ENCODE data around the gene GCGR. TPM values are rescaled to one million over a fixed set of nuclear protein-coding genes. Genes with fewer than 3 reads are reported as not detected.

Gene GCGR
- total RNA-seq, 1 donor from 2014 or later: not detected

DNA sequence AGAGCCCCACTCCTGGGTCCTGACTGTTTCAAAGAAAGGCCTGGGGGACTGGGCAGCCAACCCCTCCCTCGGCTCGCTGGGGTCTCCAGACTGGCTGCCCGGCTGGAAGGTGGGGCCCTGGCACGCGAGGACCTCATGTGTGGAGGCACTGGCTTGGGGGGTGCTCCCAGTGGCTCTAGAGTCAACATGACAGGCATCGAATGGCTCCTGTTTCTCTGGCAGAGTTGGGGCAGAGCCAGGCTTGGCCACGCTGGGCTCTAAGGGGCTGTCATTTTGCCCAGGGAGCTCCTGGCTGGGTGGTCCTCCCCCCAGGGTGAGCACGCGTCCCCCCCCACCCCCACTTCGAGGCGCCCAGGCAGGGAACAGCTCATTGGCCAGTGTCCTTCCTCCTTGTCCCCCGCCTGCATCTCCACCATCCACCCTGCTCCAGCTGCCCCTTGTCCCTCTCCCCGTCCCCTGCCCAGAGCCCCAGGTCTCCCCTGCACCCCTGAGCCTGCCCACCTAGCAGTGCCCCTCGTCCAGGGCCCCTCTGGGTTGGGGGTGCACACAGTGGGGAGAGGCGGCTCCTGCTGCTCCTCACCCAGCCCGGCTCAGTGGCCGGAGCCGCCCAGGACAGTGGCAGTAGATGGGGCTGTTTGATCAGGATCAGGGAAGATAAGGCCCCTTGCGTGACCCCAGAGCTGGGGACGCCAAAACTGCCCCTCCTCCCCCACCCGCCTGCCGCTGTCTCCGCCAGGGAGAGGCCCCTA, 2.7 kb downstream of the GCGR start:
- TF ChIP-seq POLR2AphosphoS5 (IDR thresholded peaks at IDR 0.05; ENCODE audit: insufficient read depth in 1 of 2, low read depth in 1 of 2): no peak
- intact Hi-C loops (cut with DNase I): no loop called here
- Histone ChIP-seq H3K4me3 (no peak overlapping the region), H3K9me3 (no peaks in the 10 kb centered on the region), H3K36me3 (no peaks in the 10 kb centered on the region), H3K27me3 (peaks cover 20% of the 10 kb centered on the region), H3K4me1 (peaks cover 6% of the 10 kb centered on the region), H3K27ac (no peak overlapping the region)
- DNase-seq (ENCODE audit: extremely low spot score in 2 of 2): no peak

DNA sequence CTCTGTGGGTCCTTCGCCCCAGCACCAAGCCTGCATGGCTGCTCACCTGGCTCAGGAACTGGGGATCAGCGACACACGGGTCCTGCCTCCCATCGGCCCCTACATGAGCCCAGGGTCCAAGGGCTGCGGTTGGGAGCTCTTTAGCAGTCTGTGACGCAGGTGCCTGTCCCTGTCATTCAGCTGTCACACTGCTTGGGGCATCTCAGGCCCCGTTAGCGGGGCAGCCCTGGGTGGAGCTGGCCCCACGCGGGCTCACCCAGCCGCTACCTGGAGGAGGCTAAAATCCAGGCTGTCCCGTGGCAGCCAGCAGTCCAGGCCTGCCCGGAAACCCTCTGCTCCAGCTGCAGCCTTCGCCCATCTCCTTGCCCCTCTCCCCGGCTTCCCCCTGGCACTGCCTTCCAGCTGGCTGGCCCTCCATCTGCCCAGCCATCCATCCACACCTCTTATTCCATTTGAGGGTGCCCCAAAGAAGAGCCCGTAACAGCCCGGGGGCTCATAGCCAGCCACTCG, 3.3 kb downstream of the GCGR start:
- H3K4me1 ChIP-seq: peaks cover 6% of the 10 kb centered on the region
- H3K36me3 ChIP-seq: no peaks in the 10 kb centered on the region
- TF ChIP-seq, protein P1, sequence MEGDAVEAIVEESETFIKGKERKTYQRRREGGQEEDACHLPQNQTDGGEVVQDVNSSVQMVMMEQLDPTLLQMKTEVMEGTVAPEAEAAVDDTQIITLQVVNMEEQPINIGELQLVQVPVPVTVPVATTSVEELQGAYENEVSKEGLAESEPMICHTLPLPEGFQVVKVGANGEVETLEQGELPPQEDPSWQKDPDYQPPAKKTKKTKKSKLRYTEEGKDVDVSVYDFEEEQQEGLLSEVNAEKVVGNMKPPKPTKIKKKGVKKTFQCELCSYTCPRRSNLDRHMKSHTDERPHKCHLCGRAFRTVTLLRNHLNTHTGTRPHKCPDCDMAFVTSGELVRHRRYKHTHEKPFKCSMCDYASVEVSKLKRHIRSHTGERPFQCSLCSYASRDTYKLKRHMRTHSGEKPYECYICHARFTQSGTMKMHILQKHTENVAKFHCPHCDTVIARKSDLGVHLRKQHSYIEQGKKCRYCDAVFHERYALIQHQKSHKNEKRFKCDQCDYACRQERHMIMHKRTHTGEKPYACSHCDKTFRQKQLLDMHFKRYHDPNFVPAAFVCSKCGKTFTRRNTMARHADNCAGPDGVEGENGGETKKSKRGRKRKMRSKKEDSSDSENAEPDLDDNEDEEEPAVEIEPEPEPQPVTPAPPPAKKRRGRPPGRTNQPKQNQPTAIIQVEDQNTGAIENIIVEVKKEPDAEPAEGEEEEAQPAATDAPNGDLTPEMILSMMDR (IDR thresholded peaks at IDR 0.05): no peak
- no peak for TF ChIP-seq POLR2A (IDR thresholded peaks at IDR 0.05)
- TF ChIP-seq POLR2AphosphoS5 (IDR thresholded peaks at IDR 0.05; ENCODE audit: insufficient read depth in 1 of 2, low read depth in 1 of 2): no peak
- DNase-seq (ENCODE audit: extremely low spot score in 2 of 2): no peak
- intact Hi-C loops (cut with DNase I): no loop called here
- peaks cover 20% of the 10 kb centered on the region for H3K27me3 ChIP-seq
- H3K27ac ChIP-seq: no peak overlapping the region
- no peak overlapping the region for H3K4me3 ChIP-seq
- H3K9me3 ChIP-seq: no peaks in the 10 kb centered on the region

DNA sequence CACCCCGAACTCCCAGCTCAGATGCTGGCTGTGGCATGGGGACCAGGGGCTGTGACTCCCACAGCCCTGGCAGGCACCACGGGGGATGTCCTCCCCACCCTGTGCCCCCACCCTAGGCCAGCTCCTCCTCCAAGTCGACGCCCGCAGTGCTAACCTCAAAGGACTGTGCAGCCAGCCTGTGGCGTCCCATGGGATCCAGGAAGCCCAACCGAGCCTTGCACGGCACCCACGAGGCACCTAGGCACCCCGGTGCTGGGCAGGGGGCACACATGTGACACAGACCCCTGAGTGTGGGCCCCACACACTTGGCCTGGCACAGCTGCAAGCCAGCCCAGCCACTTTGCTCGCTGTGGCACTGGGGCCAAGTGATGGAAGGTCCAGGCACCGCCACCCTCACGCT, 3.9 kb downstream of the GCGR start:
- no peak overlapping the region for H3K27ac ChIP-seq
- H3K27me3 ChIP-seq: peaks cover 20% of the 10 kb centered on the region
- H3K4me1 ChIP-seq: peaks cover 6% of the 10 kb centered on the region
- TF ChIP-seq POLR2A (IDR thresholded peaks at IDR 0.05) (no peak), POLR2AphosphoS5 (IDR thresholded peaks at IDR 0.05; ENCODE audit: insufficient read depth in 1 of 2, low read depth in 1 of 2) (no peak)
- TF ChIP-seq, protein P1 (IDR thresholded peaks at IDR 0.05): no peak
- H3K4me3 ChIP-seq: no peak overlapping the region
- DNase-seq (ENCODE audit: extremely low spot score in 2 of 2): no peak
- H3K36me3 ChIP-seq: no peaks in the 10 kb centered on the region
- intact Hi-C loops (cut with DNase I): no loop called here
- no peaks in the 10 kb centered on the region for H3K9me3 ChIP-seq

DNA sequence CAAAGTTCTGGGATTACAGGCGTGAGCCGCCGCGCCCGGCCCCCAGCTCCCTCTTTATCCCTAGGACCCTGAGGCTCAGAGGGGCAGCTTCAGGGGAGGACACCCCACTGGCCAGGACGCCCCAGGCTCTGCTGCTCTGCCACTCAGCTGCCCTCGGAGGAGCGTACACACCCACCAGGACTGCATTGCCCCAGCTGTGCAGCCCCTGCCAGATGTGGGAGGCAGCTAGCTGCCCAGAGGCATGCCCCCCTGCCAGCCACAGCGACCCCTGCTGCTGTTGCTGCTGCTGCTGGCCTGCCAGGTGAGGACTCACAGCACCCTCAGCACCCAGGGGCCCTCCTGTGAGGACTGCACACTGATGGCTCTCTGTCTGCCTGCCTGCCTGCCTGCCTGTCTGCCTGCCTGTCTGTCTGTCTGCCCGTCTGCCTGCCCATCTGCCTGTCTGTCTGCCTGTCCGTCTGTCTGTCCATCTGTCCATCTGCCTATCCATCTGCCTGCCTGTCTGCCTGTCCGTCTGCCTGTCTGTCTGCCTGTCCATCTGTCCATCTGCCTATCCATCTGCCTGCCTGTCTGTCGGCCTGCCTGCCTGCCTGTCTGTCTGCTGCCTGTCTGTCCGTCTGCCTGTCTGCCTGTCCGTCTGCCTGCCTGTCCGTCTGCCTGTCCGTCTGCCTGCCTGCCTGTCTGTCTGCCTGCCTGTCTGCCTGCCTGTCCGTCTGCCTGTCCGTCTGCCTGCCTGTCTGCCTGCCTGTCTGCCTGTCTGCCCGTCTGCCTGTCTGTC, 5.0 kb downstream of the GCGR start:
- TF ChIP-seq POLR2AphosphoS5 (IDR thresholded peaks at IDR 0.05; ENCODE audit: insufficient read depth in 1 of 2, low read depth in 1 of 2): no peak
- TF ChIP-seq POLR2A (IDR thresholded peaks at IDR 0.05): no peak
- TF ChIP-seq, protein P1 (IDR thresholded peaks at IDR 0.05): no peak
- Histone ChIP-seq H3K9me3 (no peaks in the 10 kb centered on the region), H3K27ac (no peak overlapping the region), H3K27me3 (peaks cover 11% of the 10 kb centered on the region), H3K4me1 (no peaks in the 10 kb centered on the region), H3K4me3 (no peak overlapping the region), H3K36me3 (no peaks in the 10 kb centered on the region)
- intact Hi-C loops (cut with DNase I): no loop called here
- no peak for DNase-seq (ENCODE audit: extremely low spot score in 2 of 2)

DNA sequence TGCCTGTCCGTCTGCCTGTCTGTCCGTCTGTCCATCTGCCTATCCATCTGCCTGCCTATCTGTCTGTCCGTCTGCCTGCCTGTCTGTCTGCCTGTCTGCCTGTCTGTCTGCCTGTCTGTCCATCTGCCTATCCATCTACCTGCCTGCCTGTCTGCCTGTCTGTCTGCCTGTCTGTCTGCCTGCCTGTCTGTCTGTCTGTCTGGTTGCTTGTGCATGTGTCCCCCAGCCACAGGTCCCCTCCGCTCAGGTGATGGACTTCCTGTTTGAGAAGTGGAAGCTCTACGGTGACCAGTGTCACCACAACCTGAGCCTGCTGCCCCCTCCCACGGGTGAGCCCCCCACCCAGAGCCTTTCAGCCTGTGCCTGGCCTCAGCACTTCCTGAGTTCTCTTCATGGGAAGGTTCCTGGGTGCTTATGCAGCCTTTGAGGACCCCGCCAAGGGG, 5.6 kb downstream of the GCGR start:
- TF ChIP-seq POLR2A (IDR thresholded peaks at IDR 0.05) (no peak), POLR2AphosphoS5 (IDR thresholded peaks at IDR 0.05; ENCODE audit: insufficient read depth in 1 of 2, low read depth in 1 of 2) (no peak)
- TF ChIP-seq, protein P1 (IDR thresholded peaks at IDR 0.05): no peak
- Histone ChIP-seq H3K4me1 (no peaks in the 10 kb centered on the region), H3K27me3 (peaks cover 4% of the 10 kb centered on the region)

More for the DNA sequence above, 5.6 kb downstream of the GCGR start:
- no peaks in the 10 kb centered on the region for H3K36me3 ChIP-seq
- H3K9me3 ChIP-seq: no peaks in the 10 kb centered on the region
- H3K27ac ChIP-seq: no peak overlapping the region
- intact Hi-C loops (cut with DNase I): no loop called here
- no peak overlapping the region for H3K4me3 ChIP-seq
- DNase-seq (ENCODE audit: extremely low spot score in 2 of 2): no peak

All from vagina (tissue), 2 donors.